Gastroesophageal sphincter (tissue), 4 donors: ENCODE measurements around the gene ADGRD2. TPM values are rescaled to one million over a fixed set of nuclear protein-coding genes. Genes with fewer than 3 reads are reported as not detected.

Experiments used
- ATAC-seq: fragments of 150-250 bp; one replicate; pipeline ENCODE4 v1.9.1; 2016; ENCODE audit warnings: mild to moderate bottlenecking, moderate library complexity
- H3K27ac ChIP-seq, 4 donors: fragments of 200-600 bp; sonication (generic) in 3 of 4; 1 replicate in 3 of 4; 2 replicates in 1 of 4; pipeline ENCODE4 v1.5.1; 2016 to 2019
- H3K27me3 ChIP-seq: fragments of 200-600 bp; sonication (generic); one replicate; pipeline ENCODE4 v1.5.1; 2019
- H3K36me3 ChIP-seq, 2 donors: fragments of 200-600 bp; sonication (generic); one replicate each; pipeline ENCODE4 v1.5.1; 2019; ENCODE audit warnings: control low read depth in 1 of 2
- H3K4me1 ChIP-seq, 3 donors: fragments of 200-600 bp; sonication (generic); 1 replicate in 2 of 3; 2 replicates in 1 of 3; pipeline ENCODE4 v1.5.1; 2016 to 2019; ENCODE audit warnings: control low read depth in 2 of 3
- H3K4me3 ChIP-seq, 2 donors: fragments of 200-600 bp; sonication (generic); one replicate each; pipeline ENCODE4 v1.5.1; 2019; ENCODE audit warnings: mild to moderate bottlenecking in 1 of 2, moderate library complexity in 1 of 2
- H3K9me3 ChIP-seq, 3 donors: fragments of 200-600 bp; sonication (generic); one replicate each; pipeline ENCODE4 v1.5.1; 2017 to 2019; ENCODE audit warnings: control low read depth in 2 of 3
- EP300 ChIP-seq: sonication (generic); formaldehyde crosslinking; IDR thresholded peaks from one replicate; pipeline ENCODE4 v1.6.1; 2017; ENCODE audit warnings: antibody characterized with exemption, mild to moderate bottlenecking
- POLR2A ChIP-seq, 2 donors: fragments of 450-650 bp; IDR thresholded peaks; one replicate each; pipeline ENCODE4 v1.6.1; 2017; ENCODE audit warnings: antibody characterized with exemption in 2 of 2, mild to moderate bottlenecking in 2 of 2, moderate library complexity in 1 of 2
- POLR2AphosphoS5 ChIP-seq: sonication (generic); formaldehyde crosslinking; IDR thresholded peaks from one replicate; pipeline ENCODE4 v1.6.1; 2017; ENCODE audit warnings: antibody characterized with exemption
- WGBS, 2 donors: methylation state at CpG; one replicate each; pipeline ENCODE4 v1.1.5; 2018; ENCODE audit warnings: low coverage in 1 of 2; 5-methylcytosine and 5-hydroxymethylcytosine counted together
- total RNA-seq, 4 donors: library from RNA; depleted of rRNA; stranded (reverse); fragments of >200 nt; gene quantifications; one replicate each; pipeline ENCODE4 v1.1.0, GENCODE V29; 2016
- TF ChIP-seq, protein P1 (sequence below), 4 experiments: fragments of 200-600 bp in 2 of 4; fragments of 450-650 bp in 2 of 4; sonication (generic) in 1 of 4; IDR thresholded peaks; one replicate each; pipeline ENCODE4 v1.5.1; 2017 to 2019; ENCODE audit warnings: antibody characterized with exemption in 4 of 4, mild to moderate bottlenecking in 2 of 4, moderate library complexity in 2 of 4

The ADGRD2 gene
- total RNA-seq, 4 donors from 2014 or later = not detected

DNA sequence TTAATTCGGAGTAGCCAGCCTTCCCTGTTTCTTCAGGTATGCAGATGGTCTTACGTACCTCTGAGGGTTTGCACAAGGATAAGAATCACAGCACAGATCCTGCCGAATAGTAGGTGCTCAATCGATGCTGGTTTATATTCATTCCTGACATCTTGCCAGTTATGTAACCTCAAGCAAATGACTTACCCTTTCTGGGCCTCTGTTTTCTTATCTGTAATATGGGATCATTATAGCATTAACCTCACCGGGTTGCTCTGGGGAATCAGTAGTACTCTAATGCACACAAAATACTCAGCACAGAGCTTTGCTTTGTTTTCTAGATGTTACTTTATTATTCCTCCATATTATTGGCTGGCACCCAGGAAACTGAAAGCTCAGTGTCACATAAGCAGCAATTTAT, 64.6 kb downstream of the ADGRD2 start:
- Histone ChIP-seq H3K9me3 (no peaks in the 10 kb centered on the region), H3K4me3 (no peak overlapping the region), H3K27me3 (peaks cover 16% of the 10 kb centered on the region), H3K4me1 (no peaks in the 10 kb centered on the region), H3K27ac (no peak overlapping the region), H3K36me3 (no peaks in the 10 kb centered on the region)
- TF ChIP-seq EP300 (no peak), POLR2AphosphoS5 (no peak)
- WGBS, 2 donors = 60 to 90% methylated on average over 3 of the region's 5 CpGs
- ATAC-seq = no peak

DNA sequence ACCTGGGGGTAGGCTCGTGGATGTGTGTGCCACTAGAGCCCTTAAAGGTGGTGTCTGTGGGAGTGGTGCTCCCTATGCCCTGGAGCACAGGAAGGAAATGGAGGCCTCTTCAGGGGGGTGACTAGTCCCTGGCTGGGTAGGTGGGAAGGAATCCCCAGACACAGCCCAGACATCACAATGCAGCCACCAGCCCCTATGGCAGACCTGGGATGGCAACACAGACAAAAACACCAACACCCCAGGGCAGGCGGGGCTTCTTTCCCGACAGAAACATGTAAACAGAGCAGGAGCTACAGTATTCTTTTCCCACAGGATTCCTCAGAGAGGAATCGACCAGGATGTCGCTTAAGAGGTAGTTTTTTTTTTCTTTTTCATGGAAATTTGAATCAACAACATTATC, 67.3 kb downstream of the ADGRD2 start:
- WGBS, 2 donors = 47 to 92% methylated on average over 2 of the region's 5 CpGs
- peaks cover 5% of the 10 kb centered on the region for H3K27me3 ChIP-seq
- H3K9me3 ChIP-seq = no peaks in the 10 kb centered on the region
- no peak overlapping the region for H3K27ac ChIP-seq
- H3K36me3 ChIP-seq = no peaks in the 10 kb centered on the region
- H3K4me1 ChIP-seq = no peaks in the 10 kb centered on the region
- ATAC-seq = no peak
- TF ChIP-seq POLR2AphosphoS5 (no peak), POLR2A (IDR thresholded peaks at IDR 0.05) (no peak), EP300 (no peak)
- TF ChIP-seq, protein P1, sequence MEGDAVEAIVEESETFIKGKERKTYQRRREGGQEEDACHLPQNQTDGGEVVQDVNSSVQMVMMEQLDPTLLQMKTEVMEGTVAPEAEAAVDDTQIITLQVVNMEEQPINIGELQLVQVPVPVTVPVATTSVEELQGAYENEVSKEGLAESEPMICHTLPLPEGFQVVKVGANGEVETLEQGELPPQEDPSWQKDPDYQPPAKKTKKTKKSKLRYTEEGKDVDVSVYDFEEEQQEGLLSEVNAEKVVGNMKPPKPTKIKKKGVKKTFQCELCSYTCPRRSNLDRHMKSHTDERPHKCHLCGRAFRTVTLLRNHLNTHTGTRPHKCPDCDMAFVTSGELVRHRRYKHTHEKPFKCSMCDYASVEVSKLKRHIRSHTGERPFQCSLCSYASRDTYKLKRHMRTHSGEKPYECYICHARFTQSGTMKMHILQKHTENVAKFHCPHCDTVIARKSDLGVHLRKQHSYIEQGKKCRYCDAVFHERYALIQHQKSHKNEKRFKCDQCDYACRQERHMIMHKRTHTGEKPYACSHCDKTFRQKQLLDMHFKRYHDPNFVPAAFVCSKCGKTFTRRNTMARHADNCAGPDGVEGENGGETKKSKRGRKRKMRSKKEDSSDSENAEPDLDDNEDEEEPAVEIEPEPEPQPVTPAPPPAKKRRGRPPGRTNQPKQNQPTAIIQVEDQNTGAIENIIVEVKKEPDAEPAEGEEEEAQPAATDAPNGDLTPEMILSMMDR (IDR thresholded peaks at IDR 0.05) = no peak
- no peak overlapping the region for H3K4me3 ChIP-seq

DNA sequence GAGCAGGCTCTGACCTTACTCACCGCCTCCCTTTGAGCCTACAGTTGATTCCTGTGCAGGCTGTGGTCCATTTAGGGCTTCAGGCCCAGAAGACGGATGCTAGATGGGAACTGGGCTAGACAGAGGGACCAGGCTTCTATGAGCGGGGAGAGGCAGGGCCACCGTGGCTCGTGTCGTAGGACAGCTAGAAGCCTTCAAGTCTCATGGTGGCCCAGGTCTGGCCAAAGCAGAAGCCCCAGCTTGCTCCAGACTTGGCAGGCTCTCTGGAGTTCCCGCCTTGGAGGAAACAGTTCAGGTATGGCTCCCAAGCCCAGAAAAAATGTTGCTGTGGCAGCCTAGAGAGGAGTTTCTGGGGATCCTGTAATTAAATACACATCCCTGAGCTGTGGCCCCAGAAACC, 67.9 kb downstream of the ADGRD2 start:
- TF ChIP-seq, protein P1 (IDR thresholded peaks at IDR 0.05) = no peak
- TF ChIP-seq POLR2A (IDR thresholded peaks at IDR 0.05) = no peak
- no peak for TF ChIP-seq POLR2AphosphoS5
- TF ChIP-seq EP300 = no peak
- Histone ChIP-seq H3K36me3 (no peaks in the 10 kb centered on the region), H3K9me3 (no peaks in the 10 kb centered on the region), H3K27ac (no peak overlapping the region), H3K4me3 (no peak overlapping the region), H3K4me1 (no peaks in the 10 kb centered on the region), H3K27me3 (peaks cover 5% of the 10 kb centered on the region)
- ATAC-seq = no peak
- 80 to 100% methylated on average over 1 of the region's 7 CpGs for WGBS, 2 donors

GRCh38 chr9:124520206-124520596, 70.0 kb downstream of the ADGRD2 start:
- H3K27ac ChIP-seq = no peak overlapping the region
- no peak for ATAC-seq
- H3K4me1 ChIP-seq = no peaks in the 10 kb centered on the region
- TF ChIP-seq EP300 = no peak
- TF ChIP-seq POLR2A (IDR thresholded peaks at IDR 0.05) = no peak
- no peak for TF ChIP-seq POLR2AphosphoS5
- TF ChIP-seq, protein P1 (IDR thresholded peaks at IDR 0.05) = no peak
- H3K9me3 ChIP-seq = no peaks in the 10 kb centered on the region
- 76 to 80% methylated on average over 5 to 7 of the region's 7 CpGs for WGBS, 2 donors
- peaks cover 5% of the 10 kb centered on the region for H3K27me3 ChIP-seq
- H3K36me3 ChIP-seq = no peaks in the 10 kb centered on the region
- H3K4me3 ChIP-seq = no peak overlapping the region

DNA sequence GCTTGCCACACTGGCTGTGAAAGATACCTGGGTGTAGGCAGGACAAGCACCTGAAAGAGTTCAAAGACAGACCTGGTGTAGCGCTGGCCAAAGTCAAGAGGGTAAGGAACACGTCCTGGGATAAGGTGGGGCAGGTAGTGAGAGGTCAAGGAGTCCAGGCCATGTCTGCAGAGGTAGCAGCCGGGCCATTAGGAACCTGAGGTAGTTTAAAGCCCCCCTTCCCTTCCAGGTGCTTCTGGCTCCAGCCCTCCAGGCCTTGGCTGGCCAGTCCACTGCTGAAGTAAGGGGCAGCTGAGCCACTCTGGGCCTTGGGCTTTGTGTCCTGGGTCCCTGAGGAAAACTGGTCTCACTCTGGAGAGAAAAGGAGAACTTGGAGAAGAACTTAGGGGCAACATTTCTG, 70.9 kb downstream of the ADGRD2 start:
- Histone ChIP-seq H3K4me1 (no peaks in the 10 kb centered on the region), H3K27ac (no peak overlapping the region), H3K27me3 (peaks cover 5% of the 10 kb centered on the region), H3K9me3 (no peaks in the 10 kb centered on the region), H3K4me3 (no peak overlapping the region), H3K36me3 (peaks cover 0 to 3% of the 10 kb centered on the region in 2 donors)
- 80 to 92% methylated on average over 1 to 2 of the region's 3 CpGs for WGBS, 2 donors
- TF ChIP-seq POLR2AphosphoS5 (no peak), EP300 (no peak), POLR2A (IDR thresholded peaks at IDR 0.05) (no peak)
- TF ChIP-seq, protein P1 (IDR thresholded peaks at IDR 0.05) = no peak
- no peak for ATAC-seq
